B cell (primary cell): Measurements from ENCODE around the gene ITGB1BP1. TPM values are rescaled to one million over a fixed set of nuclear protein-coding genes. Genes with fewer than 3 reads are reported as not detected.

Experiments used
- ATAC-seq: fragments of 200-7000 bp; cut with Tn5 transposase; one replicate; pipeline ENCODE4 v1.10.0; 2021; ENCODE audit warnings: low read depth, mild to moderate bottlenecking, moderate number of reproducible peaks, moderate library complexity
- CTCF ChIA-PET: fragments of 350-600 bp; sonication (Branson Sonifier 250); formaldehyde crosslinking; loops from one replicate; lab custom pipeline; 2021; ENCODE audit warnings: antibody characterized with exemption, inconsistent platforms; lab: Charles Lee
- POLR2A ChIA-PET: fragments of 350-600 bp; sonication (Branson Sonifier 250); formaldehyde crosslinking; loops from one replicate; lab custom pipeline; 2021; ENCODE audit warnings: antibody characterized with exemption; lab: Charles Lee
- DNase-seq: peaks from one replicate; pipeline ENCODE4 v3.0.0; 2013
- H2AFZ ChIP-seq: 2 replicates; pipeline ENCODE4 v1.6.1; 2012; ENCODE audit warnings: mild to moderate bottlenecking, low read depth, low read length; ENCODE audit not compliant: insufficient read depth, poor library complexity, severe bottlenecking
- H3K27ac ChIP-seq, 2 donors: 1 replicate in 1 of 2; 2 replicates in 1 of 2; pipeline ENCODE4 v1.5.1; 2012 to 2013; ENCODE audit warnings: low read length in 2 of 2, mild to moderate bottlenecking in 2 of 2, moderate library complexity in 1 of 2
- H3K27me3 ChIP-seq, 4 experiments: fragments of 200-600 bp in 1 of 4; sonication (generic) in 1 of 4; replicated peaks in 1 of 4; 1 replicate in 2 of 4; 2 replicates in 2 of 4; pipeline versions ENCODE4 v1.6.1 to v1.7.0; 2013 to 2016; ENCODE audit warnings: low read length in 3 of 4, mild to moderate bottlenecking in 2 of 4, mixed read lengths in 1 of 4, moderate library complexity in 1 of 4; ENCODE audit not compliant: insufficient read depth in 4 of 4, control insufficient read depth in 3 of 4; ENCODE audit errors: control extremely low read depth in 1 of 4
- H3K36me3 ChIP-seq, 2 experiments: replicated peaks in 1 of 2; 1 replicate in 1 of 2; 2 replicates in 1 of 2; pipeline versions ENCODE4 v1.6.1 to v1.7.1; 2013; ENCODE audit warnings: low read length in 1 of 2; ENCODE audit not compliant: insufficient read depth in 2 of 2, control insufficient read depth in 1 of 2; ENCODE audit errors: control extremely low read depth in 1 of 2, extremely low read depth in 1 of 2
- H3K4me1 ChIP-seq, 2 donors: fragments of 200-600 bp in 1 of 2; sonication (generic) in 1 of 2; 1 replicate in 1 of 2; 2 replicates in 1 of 2; pipeline versions ENCODE4 v1.5.1 to v1.6.1; 2013 to 2017; ENCODE audit warnings: low read length in 2 of 2; ENCODE audit not compliant: control insufficient read depth in 2 of 2, insufficient read depth in 2 of 2
- H3K4me2 ChIP-seq: replicated peaks from 2 replicates; pipeline ENCODE3; 2012; ENCODE audit warnings: mild to moderate bottlenecking, low read depth, low read length; ENCODE audit not compliant: poor library complexity, severe bottlenecking
- H3K4me3 ChIP-seq, 5 experiments: fragments of 200-600 bp in 1 of 5; sonication (generic) in 1 of 5; 1 replicate in 3 of 5; 2 replicates in 2 of 5; pipeline versions ENCODE4 v1.5.1 to v1.7.0; 2011 to 2016; ENCODE audit warnings: low read length in 4 of 5, mild to moderate bottlenecking in 4 of 5, low read depth in 2 of 5, control low read depth in 1 of 5, moderate library complexity in 1 of 5; ENCODE audit not compliant: insufficient read depth in 1 of 5; ENCODE audit errors: control extremely low read depth in 1 of 5, extremely low read depth in 1 of 5
- H3K79me2 ChIP-seq: fragments of 200-600 bp; sonication (generic); one replicate; pipeline ENCODE4 v1.6.0; 2016; ENCODE audit warnings: low read length; ENCODE audit not compliant: control insufficient read depth, insufficient read depth
- H3K9ac ChIP-seq: fragments of 200-600 bp; sonication (generic); 2 replicates; pipeline ENCODE4 v1.6.1; 2017; ENCODE audit warnings: mild to moderate bottlenecking, low read length, moderate library complexity
- H3K9me3 ChIP-seq, 3 donors: one replicate each; pipeline versions ENCODE4 v1.6.1 to v1.7.1; 2013; ENCODE audit warnings: low read length in 2 of 3; ENCODE audit not compliant: control insufficient read depth in 2 of 3, insufficient read depth in 1 of 3; ENCODE audit errors: control extremely low read depth in 1 of 3
- H4K20me1 ChIP-seq: 2 replicates; pipeline ENCODE4 v1.6.0; 2012; ENCODE audit warnings: mild to moderate bottlenecking, low read length; ENCODE audit not compliant: insufficient read depth, control insufficient read depth, poor library complexity, severe bottlenecking
- H3K27ac Mint-ChIP-seq: one replicate; pipeline ENCODE4 v1.8.0; 2021; ENCODE audit warnings: mixed read lengths
- H3K27me3 Mint-ChIP-seq: one replicate; pipeline ENCODE4 v1.8.0; 2021; ENCODE audit warnings: mixed read lengths
- H3K4me1 Mint-ChIP-seq: one replicate; pipeline ENCODE4 v1.8.0; 2021; ENCODE audit warnings: mixed read lengths
- H3K4me3 Mint-ChIP-seq: one replicate; pipeline ENCODE4 v1.8.0; 2021; ENCODE audit warnings: mixed read lengths
- H3K9me3 Mint-ChIP-seq: one replicate; pipeline ENCODE4 v1.8.0; 2022; ENCODE audit warnings: mixed read lengths; ENCODE audit not compliant: insufficient read depth
- EZH2 ChIP-seq: IDR thresholded peaks from 2 replicates; pipeline ENCODE4 v1.6.1; 2012; ENCODE audit warnings: borderline replicate concordance, low read depth, mild to moderate bottlenecking, moderate library complexity, low read length; ENCODE audit not compliant: insufficient read depth, poor library complexity, severe bottlenecking
- WGBS: methylation state at CpG from one replicate; pipeline ENCODE4 v1.1.5; 2013; ENCODE audit warnings: missing lambda C conversion rate; ENCODE audit not compliant: insufficient coverage; 5-methylcytosine and 5-hydroxymethylcytosine counted together
- intact Hi-C: fragments of 100-400 bp; cut with micrococcal nuclease; formaldehyde crosslinking; loops from one replicate; pipeline ENCODE4 v1.10.0; 2022
- polyA plus RNA-seq: library from polyadenylated mRNA; depleted of rRNA; stranded (reverse); fragments of >200 nt; gene quantifications from 2 replicates; pipeline ENCODE4 v1.2.3, GENCODE V29; 2012
- total RNA-seq, 2 donors: library from RNA; stranded (reverse); fragments of 120-200 nt in 1 of 2; gene quantifications; 1 replicate in 1 of 2; 2 replicates in 1 of 2; pipeline versions ENCODE4 v1.2.3 to v1.2.4, GENCODE V29; 2013 to 2022
- TF ChIP-seq, protein P1 (sequence below): fragments of 200-600 bp; IDR thresholded peaks from one replicate; pipeline ENCODE4 v1.8.0; 2022; ENCODE audit warnings: antibody characterized with exemption, mild to moderate bottlenecking

ITGB1BP1 gene
- total and polyA plus RNA-seq, 2 donors (not counting 1 experiment from before 2014, with no cell fraction given) = 25.7 to 47.1 TPM

DNA sequence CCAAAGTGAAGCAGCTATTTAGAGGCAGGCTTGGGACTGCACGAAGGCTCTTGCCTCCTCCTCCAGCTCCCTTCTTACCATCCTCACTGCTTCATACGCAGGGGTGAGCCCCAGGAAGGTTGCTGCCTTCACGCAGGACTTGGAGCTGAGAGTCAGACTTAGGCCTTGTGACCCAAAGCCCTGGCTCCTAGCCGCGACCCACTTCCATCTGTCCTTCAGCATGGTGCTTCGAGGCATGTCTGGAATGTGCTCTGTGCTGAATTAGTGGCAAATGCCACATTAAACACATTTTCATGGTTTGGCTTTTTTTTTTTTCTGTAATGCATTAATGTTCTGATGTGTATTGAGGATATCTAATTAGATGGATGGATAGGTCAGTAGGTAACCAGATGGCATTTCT lies 37.5 kb downstream of the ITGB1BP1 start:
- intact Hi-C loops = no loop called here
- no peaks in the 10 kb centered on the region for H3K9me3 Mint-ChIP-seq
- H3K27me3 ChIP-seq = no peaks in the 10 kb centered on the region
- H3K4me1 ChIP-seq = no peaks in the 10 kb centered on the region
- no peaks in the 10 kb centered on the region for H3K79me2 ChIP-seq
- POLR2A ChIA-PET = no interaction called here
- H3K4me3 Mint-ChIP-seq = no peak overlapping the region
- H3K9ac ChIP-seq = no peak overlapping the region
- no peak for ATAC-seq
- WGBS = 93% methylated on average over 5 of the region's 6 CpGs
- H3K27ac ChIP-seq = no peak overlapping the region
- H3K27ac Mint-ChIP-seq = no peak overlapping the region
- TF ChIP-seq, protein P1, sequence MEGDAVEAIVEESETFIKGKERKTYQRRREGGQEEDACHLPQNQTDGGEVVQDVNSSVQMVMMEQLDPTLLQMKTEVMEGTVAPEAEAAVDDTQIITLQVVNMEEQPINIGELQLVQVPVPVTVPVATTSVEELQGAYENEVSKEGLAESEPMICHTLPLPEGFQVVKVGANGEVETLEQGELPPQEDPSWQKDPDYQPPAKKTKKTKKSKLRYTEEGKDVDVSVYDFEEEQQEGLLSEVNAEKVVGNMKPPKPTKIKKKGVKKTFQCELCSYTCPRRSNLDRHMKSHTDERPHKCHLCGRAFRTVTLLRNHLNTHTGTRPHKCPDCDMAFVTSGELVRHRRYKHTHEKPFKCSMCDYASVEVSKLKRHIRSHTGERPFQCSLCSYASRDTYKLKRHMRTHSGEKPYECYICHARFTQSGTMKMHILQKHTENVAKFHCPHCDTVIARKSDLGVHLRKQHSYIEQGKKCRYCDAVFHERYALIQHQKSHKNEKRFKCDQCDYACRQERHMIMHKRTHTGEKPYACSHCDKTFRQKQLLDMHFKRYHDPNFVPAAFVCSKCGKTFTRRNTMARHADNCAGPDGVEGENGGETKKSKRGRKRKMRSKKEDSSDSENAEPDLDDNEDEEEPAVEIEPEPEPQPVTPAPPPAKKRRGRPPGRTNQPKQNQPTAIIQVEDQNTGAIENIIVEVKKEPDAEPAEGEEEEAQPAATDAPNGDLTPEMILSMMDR = no peak
- TF ChIP-seq EZH2 = no peak
- H4K20me1 ChIP-seq = no peaks in the 10 kb centered on the region
- CTCF ChIA-PET = no interaction called here
- no peaks in the 10 kb centered on the region for H3K36me3 ChIP-seq
- H3K4me2 ChIP-seq = no peak overlapping the region
- DNase-seq = no peak
- H3K4me1 Mint-ChIP-seq = no peaks in the 10 kb centered on the region
- no peak overlapping the region for H3K4me3 ChIP-seq
- H3K9me3 ChIP-seq = no peaks in the 10 kb centered on the region
- H2AFZ ChIP-seq = no peak overlapping the region
- H3K27me3 Mint-ChIP-seq = peaks cover 7% of the 10 kb centered on the region

DNA sequence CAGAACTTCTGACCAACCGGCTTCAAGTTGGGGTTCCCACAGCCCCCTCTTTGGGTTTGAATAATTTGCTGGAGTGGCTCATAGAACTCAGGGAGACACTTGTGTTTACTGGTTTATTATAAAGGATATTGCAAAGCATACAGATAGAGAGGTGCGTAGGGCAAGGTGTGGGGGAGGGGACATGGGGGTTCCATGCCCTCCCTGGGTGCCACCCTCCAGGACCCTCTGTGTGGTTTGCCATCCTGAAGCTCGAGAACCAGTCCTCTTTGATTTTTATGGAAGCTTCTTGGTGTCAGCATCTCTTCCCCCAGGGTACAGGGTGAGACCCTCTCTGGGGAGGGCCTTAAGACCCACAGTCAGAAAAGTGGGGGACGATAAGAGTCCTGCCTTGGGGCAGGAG lies 38.8 kb downstream of the ITGB1BP1 start:
- Histone ChIP-seq H3K27ac (no peak overlapping the region), H3K4me3 (no peak overlapping the region), H3K79me2 (no peaks in the 10 kb centered on the region), H3K36me3 (no peaks in the 10 kb centered on the region), H2AFZ (no peak overlapping the region), H3K4me2 (no peak overlapping the region), H3K4me1 (no peaks in the 10 kb centered on the region), H3K9me3 (no peaks in the 10 kb centered on the region), H3K9ac (no peak overlapping the region), H3K27me3 (no peaks in the 10 kb centered on the region), H4K20me1 (no peaks in the 10 kb centered on the region)
- Mint-ChIP-seq H3K4me1 (no peaks in the 10 kb centered on the region), H3K9me3 (no peaks in the 10 kb centered on the region), H3K27me3 (peaks cover 7% of the 10 kb centered on the region), H3K4me3 (no peak overlapping the region), H3K27ac (no peak overlapping the region)
- CTCF ChIA-PET = no interaction called here
- POLR2A ChIA-PET = no interaction called here
- TF ChIP-seq, protein P1 = no peak
- no peak for TF ChIP-seq EZH2
- no peak for ATAC-seq
- DNase-seq = no peak
- intact Hi-C loops = no loop called here
- 76% methylated on average over 2 of the region's 4 CpGs for whole genome bisulfite sequencing
